HAP-1 (cell line): ENCODE measurements around the gene EPN1.

Experiments used
- DNase-seq, 2 experiments: peaks; one replicate each; pipeline ENCODE4 v3.0.0-alpha.2; 2016 to 2020; ENCODE audit warnings: low spot score in 2 of 2
- H3K27me3 ChIP-seq: fragments of 250-450 bp; sonication (Bioruptor Pico); 2 replicates; pipeline ENCODE4 v1.5.1; 2020; ENCODE audit warnings: low read depth, mild to moderate bottlenecking, moderate library complexity
- H3K36me3 ChIP-seq: fragments of 250-450 bp; sonication (Bioruptor Pico); replicated peaks from 2 replicates; pipeline ENCODE4 v1.5.1; 2020; ENCODE audit warnings: mild to moderate bottlenecking
- H3K4me1 ChIP-seq: fragments of 250-450 bp; sonication (Bioruptor Pico); 2 replicates; pipeline ENCODE4 v1.5.1; 2020; ENCODE audit warnings: mild to moderate bottlenecking
- H3K4me3 ChIP-seq: fragments of 250-450 bp; sonication (Bioruptor Pico); 2 replicates; pipeline ENCODE4 v1.5.1; 2020; ENCODE audit warnings: mild to moderate bottlenecking, moderate library complexity
- H3K9me3 ChIP-seq: fragments of 250-450 bp; sonication (Bioruptor Pico); 2 replicates; pipeline ENCODE4 v1.5.1; 2020; ENCODE audit warnings: mild to moderate bottlenecking, moderate library complexity
- in situ Hi-C: fragments of 300-500 bp; cut with MboI; formaldehyde crosslinking; loops from 3 replicates; pipeline ENCODE4 v1.14.3; 2020; ENCODE audit warnings: low sequenced_read_pairs, inconsistent platforms, mixed read lengths

Gene EPN1

GRCh38 chr19:55681131-55682092, 6.4 kb downstream of the EPN1 start:
- no peaks in the 10 kb centered on the region for H3K27me3 ChIP-seq
- H3K4me1 ChIP-seq = no peaks in the 10 kb centered on the region
- in situ Hi-C loops = no loop called here
- no peaks in the 10 kb centered on the region for H3K9me3 ChIP-seq
- H3K36me3 ChIP-seq = peaks cover 62% of the 10 kb centered on the region
- H3K4me3 ChIP-seq = no peak overlapping the region
- no peak for DNase-seq

GRCh38 chr19:55683449-55684261, 8.6 kb downstream of the EPN1 start:
- no peaks in the 10 kb centered on the region for H3K4me1 ChIP-seq
- no peak for DNase-seq
- no peaks in the 10 kb centered on the region for H3K9me3 ChIP-seq
- no peak overlapping the region for H3K4me3 ChIP-seq
- H3K36me3 ChIP-seq = peaks cover 54% of the 10 kb centered on the region
- H3K27me3 ChIP-seq = no peaks in the 10 kb centered on the region
- in situ Hi-C loops = no loop called here

- Histone ChIP-seq H3K9me3 (no peaks in the 10 kb centered on the region), H3K4me1 (no peaks in the 10 kb centered on the region), H3K36me3 (peaks cover 46% of the 10 kb centered on the region), H3K27me3 (no peaks in the 10 kb centered on the region), H3K4me3 (no peak overlapping the region)
- DNase-seq = no peak
- in situ Hi-C loops = no loop called here
Observed at GRCh38 chr19:55684946-55685681, 10.1 kb downstream of the EPN1 start.

- in situ Hi-C loops = no loop called here
- no peaks in the 10 kb centered on the region for H3K4me1 ChIP-seq
- no peaks in the 10 kb centered on the region for H3K27me3 ChIP-seq
- peaks cover 46% of the 10 kb centered on the region for H3K36me3 ChIP-seq
- H3K4me3 ChIP-seq = no peak overlapping the region
- no peaks in the 10 kb centered on the region for H3K9me3 ChIP-seq
- DNase-seq = no peak
Observed at GRCh38 chr19:55685776-55686175, 10.8 kb downstream of the EPN1 start.

- in situ Hi-C loops = no loop called here
- Histone ChIP-seq H3K9me3 (no peaks in the 10 kb centered on the region), H3K4me3 (no peak overlapping the region), H3K4me1 (no peaks in the 10 kb centered on the region), H3K27me3 (no peaks in the 10 kb centered on the region), H3K36me3 (peaks cover 42% of the 10 kb centered on the region)
- no peak for DNase-seq
Observed at GRCh38 chr19:55686311-55687050, 11.5 kb downstream of the EPN1 start.

- Histone ChIP-seq H3K9me3 (no peaks in the 10 kb centered on the region), H3K27me3 (no peaks in the 10 kb centered on the region), H3K36me3 (peaks cover 38% of the 10 kb centered on the region), H3K4me1 (no peaks in the 10 kb centered on the region), H3K4me3 (no peak overlapping the region)
- in situ Hi-C loops = no loop called here
- no peak for DNase-seq
Observed at GRCh38 chr19:55687281-55688201, 12.5 kb downstream of the EPN1 start.

- Histone ChIP-seq H3K9me3 (no peaks in the 10 kb centered on the region), H3K36me3 (peaks cover 41% of the 10 kb centered on the region), H3K4me1 (no peaks in the 10 kb centered on the region), H3K27me3 (no peaks in the 10 kb centered on the region), H3K4me3 (no peak overlapping the region)
- in situ Hi-C loops = no loop called here
- no peak for DNase-seq
Observed at GRCh38 chr19:55688422-55689218, 13.6 kb downstream of the EPN1 start.

- Histone ChIP-seq H3K4me3 (no peak overlapping the region), H3K27me3 (no peaks in the 10 kb centered on the region), H3K9me3 (no peaks in the 10 kb centered on the region), H3K36me3 (peaks cover 34% of the 10 kb centered on the region), H3K4me1 (no peaks in the 10 kb centered on the region)
- in situ Hi-C loops = no loop called here
- no peak for DNase-seq
Observed at GRCh38 chr19:55689411-55690108, 14.5 kb downstream of the EPN1 start.

GRCh38 chr19:55690109-55690768, 15.2 kb downstream of the EPN1 start:
- H3K27me3 ChIP-seq = no peaks in the 10 kb centered on the region
- no peak overlapping the region for H3K4me3 ChIP-seq
- no peaks in the 10 kb centered on the region for H3K4me1 ChIP-seq
- in situ Hi-C loops = no loop called here
- DNase-seq = no peak
- peaks cover 32% of the 10 kb centered on the region for H3K36me3 ChIP-seq
- no peaks in the 10 kb centered on the region for H3K9me3 ChIP-seq

- H3K4me3 ChIP-seq = no peak overlapping the region
- no peak for DNase-seq
- no peaks in the 10 kb centered on the region for H3K9me3 ChIP-seq
- H3K4me1 ChIP-seq = no peaks in the 10 kb centered on the region
- in situ Hi-C loops = no loop called here
- H3K36me3 ChIP-seq = peaks cover 27% of the 10 kb centered on the region
- H3K27me3 ChIP-seq = no peaks in the 10 kb centered on the region
Observed at GRCh38 chr19:55690769-55691545, 15.9 kb downstream of the EPN1 start.
